WTC11 (cell line): ENCODE data around the gene NGLY1. TPM values are rescaled to one million over a fixed set of nuclear protein-coding genes. Genes with fewer than 3 reads are reported as not detected.

Experiments used
- ATAC-seq: fragments of 200-7000 bp; cut with Tn5 transposase; 2 replicates; pipeline ENCODE4 v1.10.0; 2021; ENCODE audit warnings: mild to moderate bottlenecking, moderate library complexity
- CTCF ChIA-PET: fragments of 300-600 bp; sonication (Branson Sonifier 250); formaldehyde crosslinking; loops from one replicate; lab custom pipeline; 2021; ENCODE audit warnings: antibody characterized with exemption; lab: Charles Lee
- POLR2A ChIA-PET: fragments of 350-600 bp; sonication (Branson Sonifier 250); formaldehyde crosslinking; loops from one replicate; lab custom pipeline; 2021; ENCODE audit warnings: antibody characterized with exemption; lab: Charles Lee
- DNase-seq: peaks from one replicate; pipeline ENCODE4 v3.0.0; 2021; ENCODE audit warnings: low spot score
- H3K27ac Mint-ChIP-seq: 2 replicates; pipeline ENCODE4 v1.8.0; 2021; ENCODE audit warnings: mixed read lengths
- H3K27me3 Mint-ChIP-seq: 2 replicates; pipeline ENCODE4 v1.8.0; 2021; ENCODE audit warnings: low read depth, mild to moderate bottlenecking, moderate library complexity, mixed read lengths
- H3K36me3 Mint-ChIP-seq: 2 replicates; pipeline ENCODE4 v1.8.0; 2021; ENCODE audit warnings: mixed read lengths
- H3K4me1 Mint-ChIP-seq: 2 replicates; pipeline ENCODE4 v1.8.0; 2022; ENCODE audit warnings: mixed read lengths
- H3K4me3 Mint-ChIP-seq: 2 replicates; pipeline ENCODE4 v1.8.0; 2021; ENCODE audit warnings: mild to moderate bottlenecking, moderate library complexity, mixed read lengths
- H3K9me3 Mint-ChIP-seq: 2 replicates; pipeline ENCODE4 v1.8.0; 2021; ENCODE audit warnings: mixed read lengths
- ATF3 ChIP-seq: sonication (generic); formaldehyde crosslinking; conservative IDR thresholded peaks from 2 replicates; pipeline ENCODE4 v1.8.1; 2022; ENCODE audit warnings: mild to moderate bottlenecking, missing genetic modification reagents
- CDX4 ChIP-seq: fragments of 250-450 bp; sonication (Bioruptor Pico); IDR thresholded peaks from 2 replicates; pipeline ENCODE4 v1.9.0; 2021; ENCODE audit warnings: moderate library complexity, mild to moderate bottlenecking, inconsistent platforms, borderline replicate concordance
- CREM ChIP-seq: sonication (generic); formaldehyde crosslinking; IDR thresholded peaks from 2 replicates; pipeline ENCODE4 v1.8.1; 2022; ENCODE audit warnings: mild to moderate bottlenecking, missing genetic modification reagents, moderate library complexity
- CTCF ChIP-seq: fragments of 200-600 bp; IDR thresholded peaks from 2 replicates; pipeline ENCODE4 v1.8.0; 2022; ENCODE audit warnings: antibody characterized with exemption
- EMX1 ChIP-seq: fragments of 250-450 bp; sonication (Bioruptor Pico); IDR thresholded peaks from 2 replicates; pipeline ENCODE4 v1.8.0; 2021; ENCODE audit warnings: mild to moderate bottlenecking
- FOXK1 ChIP-seq: sonication (generic); formaldehyde crosslinking; IDR thresholded peaks from 2 replicates; pipeline ENCODE4 v1.8.0; 2022; ENCODE audit warnings: mild to moderate bottlenecking, moderate library complexity, missing genetic modification reagents
- FOXP4 ChIP-seq: sonication (generic); formaldehyde crosslinking; IDR thresholded peaks from 2 replicates; pipeline ENCODE4 v1.8.0; 2022; ENCODE audit warnings: mild to moderate bottlenecking, missing genetic modification reagents
- GTF2I ChIP-seq: fragments of 250-450 bp; sonication (Bioruptor Pico); conservative IDR thresholded peaks from 2 replicates; pipeline ENCODE4 v1.4.0; 2021; ENCODE audit warnings: mild to moderate bottlenecking
- MLX ChIP-seq: sonication (generic); formaldehyde crosslinking; IDR thresholded peaks from 2 replicates; pipeline ENCODE4 v1.8.1; 2023; ENCODE audit warnings: mild to moderate bottlenecking, missing genetic modification reagents, moderate library complexity
- NFE2L1 ChIP-seq: sonication (generic); formaldehyde crosslinking; IDR thresholded peaks from 2 replicates; pipeline ENCODE4 v1.8.1; 2023; ENCODE audit warnings: missing genetic modification reagents
- NR2C2 ChIP-seq: sonication (generic); formaldehyde crosslinking; IDR thresholded peaks from 2 replicates; pipeline ENCODE4 v1.8.0; 2022; ENCODE audit warnings: mild to moderate bottlenecking, missing genetic modification reagents
- NR3C1 ChIP-seq: sonication (generic); formaldehyde crosslinking; conservative IDR thresholded peaks from 2 replicates; pipeline ENCODE4 v1.8.1; 2023; ENCODE audit warnings: low read depth, mild to moderate bottlenecking, missing genetic modification reagents
- PREB ChIP-seq: sonication (generic); formaldehyde crosslinking; IDR thresholded peaks from 2 replicates; pipeline ENCODE4 v1.8.1; 2022; ENCODE audit warnings: mild to moderate bottlenecking, missing genetic modification reagents, moderate library complexity, borderline replicate concordance
- SP1 ChIP-seq: sonication (generic); formaldehyde crosslinking; conservative IDR thresholded peaks from 2 replicates; pipeline ENCODE4 v1.8.1; 2022; ENCODE audit warnings: missing genetic modification reagents
- STAT6 ChIP-seq: sonication (generic); formaldehyde crosslinking; conservative IDR thresholded peaks from 2 replicates; pipeline ENCODE4 v1.8.1; 2023; ENCODE audit warnings: mild to moderate bottlenecking, low read depth, missing genetic modification reagents, moderate library complexity
- ZBTB21 ChIP-seq: sonication (generic); formaldehyde crosslinking; IDR thresholded peaks from 2 replicates; pipeline ENCODE4 v1.8.1; 2023; ENCODE audit warnings: mild to moderate bottlenecking, missing genetic modification reagents, borderline replicate concordance
- ZMAT4 ChIP-seq: fragments of 250-450 bp; sonication (Bioruptor Pico); IDR thresholded peaks from 2 replicates; pipeline ENCODE4 v1.9.0; 2021; ENCODE audit warnings: mild to moderate bottlenecking
- ZNF138 ChIP-seq: sonication (generic); formaldehyde crosslinking; conservative IDR thresholded peaks from 2 replicates; pipeline ENCODE4 v1.8.1; 2022; ENCODE audit warnings: mild to moderate bottlenecking, moderate library complexity, missing genetic modification reagents
- ZNF232 ChIP-seq: sonication (generic); formaldehyde crosslinking; IDR thresholded peaks from 2 replicates; pipeline ENCODE4 v1.8.0; 2022; ENCODE audit warnings: mild to moderate bottlenecking, missing genetic modification reagents
- ZNF396 ChIP-seq: fragments of 250-450 bp; sonication (Bioruptor Pico); IDR thresholded peaks from 2 replicates; pipeline ENCODE4 v1.8.0; 2021; ENCODE audit warnings: mild to moderate bottlenecking, moderate library complexity, borderline replicate concordance
- ZSCAN18 ChIP-seq: fragments of 250-450 bp; sonication (Bioruptor Pico); IDR thresholded peaks from 2 replicates; pipeline ENCODE4 v2.1.2; 2022; ENCODE audit warnings: mild to moderate bottlenecking, moderate library complexity
- total RNA-seq: library from RNA; stranded (reverse); gene quantifications from 3 replicates; pipeline ENCODE4 v1.2.3, GENCODE V29; 2021

The NGLY1 gene
- total RNA-seq, 1 experiment from 2014 or later = 20.6 TPM

- TF ChIP-seq STAT6 (CRISPR knock-in tag) (no peak), FOXK1 (CRISPR knock-in tag) (peak; percentile 46; the same call in 1 of the 2 replicates), GTF2I (CRISPR knock-in tag) (no peak), NR2C2 (no peak), EMX1 (CRISPR knock-in tag) (no peak)
These were observed 6.6 kb upstream of the NGLY1 start, which contains the start of gene OXSM (continued) for GRCh38 chr3:25789596-25790556.

- Mint-ChIP-seq H3K36me3 (no peaks in the 10 kb centered on the region), H3K4me1 (peaks cover 54% of the 10 kb centered on the region), H3K9me3 (no peaks in the 10 kb centered on the region; the same call in 1 of the 2 replicates), H3K4me3 (peak overlapping the region; percentile 73), H3K27ac (peak overlapping the region; percentile 96), H3K27me3 (peaks cover 7% of the 10 kb centered on the region)
- ChIA-PET POLR2A (no interaction called here), CTCF (no interaction called here)
- ATAC-seq (no peak), DNase-seq (no peak)
- TF ChIP-seq ZSCAN18 (CRISPR knock-in tag) (no peak), MLX (CRISPR knock-in tag) (no peak), SP1 (CRISPR knock-in tag) (no peak), CREM (CRISPR knock-in tag) (no peak), CDX4 (CRISPR knock-in tag) (no peak), FOXP4 (CRISPR knock-in tag) (no peak), ZNF396 (CRISPR knock-in tag) (no peak), ZNF138 (no peak), ATF3 (CRISPR knock-in tag) (no peak), ZNF232 (CRISPR knock-in tag) (no peak), ZMAT4 (no peak), NFE2L1 (no peak), PREB (CRISPR knock-in tag) (no peak), NR3C1 (CRISPR knock-in tag) (no peak), CTCF (no peak), ZBTB21 (CRISPR knock-in tag) (no peak)
These were observed 6.0 kb upstream of the NGLY1 start for GRCh38 chr3:25789209-25789595.
